Colon (tissue), 2 donors: ENCODE measurements around the gene MICOS13.

Source experiments
- FAIRE-seq: peaks from 2 replicates; lab custom pipeline; 2012; peaks lifted over from hg19 to GRCh38; lab: Jason Lieb, UNC
- donor health status: control.
- donor health status: control.

The MICOS13 gene

DNA sequence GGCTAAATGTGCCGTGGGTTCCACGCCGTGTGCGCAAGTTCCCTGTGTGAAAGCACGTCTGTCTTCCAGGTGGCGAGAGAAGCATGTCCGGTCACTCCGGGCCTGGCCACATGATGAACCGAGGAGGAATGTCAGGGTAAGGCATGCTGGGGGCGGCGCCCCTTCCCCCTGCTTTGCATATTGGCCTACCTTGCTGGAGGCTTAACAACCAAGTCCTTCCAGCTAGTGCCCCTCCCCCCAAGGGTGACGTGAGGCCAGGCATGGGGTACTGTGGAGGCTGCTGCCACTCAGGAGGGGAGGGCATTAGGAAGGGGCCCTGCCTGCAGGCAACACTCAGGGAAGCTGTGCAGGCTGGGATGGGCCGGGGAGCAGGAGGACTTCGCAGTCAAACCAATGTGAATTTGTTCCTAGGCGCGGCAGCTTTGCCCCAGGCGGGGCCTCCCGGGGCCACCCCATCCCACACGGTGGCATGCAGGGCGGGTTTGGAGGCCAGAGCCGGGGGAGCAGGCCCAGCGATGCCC, 12.5 kb downstream of the MICOS13 start:
- FAIRE-seq, result no peak

DNA sequence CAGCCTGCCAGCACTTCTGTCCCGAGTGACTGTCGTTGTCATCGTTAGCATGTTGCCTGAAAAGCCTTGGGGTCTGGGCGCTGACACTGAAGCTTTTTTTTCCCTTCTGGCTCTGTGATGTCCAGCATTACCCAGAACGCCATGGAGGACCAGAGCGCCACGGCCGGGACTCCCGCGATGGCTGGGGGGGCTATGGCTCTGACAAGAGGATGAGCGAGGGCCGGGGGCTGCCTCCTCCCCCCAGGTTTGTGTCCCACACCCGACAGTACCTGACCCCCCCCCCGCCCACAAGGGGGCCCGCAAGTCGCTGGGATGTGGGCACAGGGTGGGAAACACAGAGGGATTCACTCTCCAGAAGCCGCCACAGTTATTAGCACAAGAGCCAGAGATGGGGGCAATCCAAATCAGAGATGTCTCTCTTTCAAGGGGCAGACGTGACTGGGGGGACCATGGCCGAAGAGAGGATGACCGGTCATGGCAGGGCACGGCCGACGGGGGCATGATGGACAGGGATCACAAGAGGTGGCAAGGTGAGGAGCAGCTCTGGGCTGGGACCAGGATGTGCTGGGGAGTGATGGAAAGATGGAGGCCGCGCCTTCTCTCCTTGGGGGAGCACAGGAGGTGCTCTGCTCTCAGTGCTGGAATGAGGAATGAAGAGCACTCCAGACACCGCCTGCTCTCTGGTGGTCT, 13.2 kb downstream of the MICOS13 start:
- FAIRE-seq, result no peak

DNA sequence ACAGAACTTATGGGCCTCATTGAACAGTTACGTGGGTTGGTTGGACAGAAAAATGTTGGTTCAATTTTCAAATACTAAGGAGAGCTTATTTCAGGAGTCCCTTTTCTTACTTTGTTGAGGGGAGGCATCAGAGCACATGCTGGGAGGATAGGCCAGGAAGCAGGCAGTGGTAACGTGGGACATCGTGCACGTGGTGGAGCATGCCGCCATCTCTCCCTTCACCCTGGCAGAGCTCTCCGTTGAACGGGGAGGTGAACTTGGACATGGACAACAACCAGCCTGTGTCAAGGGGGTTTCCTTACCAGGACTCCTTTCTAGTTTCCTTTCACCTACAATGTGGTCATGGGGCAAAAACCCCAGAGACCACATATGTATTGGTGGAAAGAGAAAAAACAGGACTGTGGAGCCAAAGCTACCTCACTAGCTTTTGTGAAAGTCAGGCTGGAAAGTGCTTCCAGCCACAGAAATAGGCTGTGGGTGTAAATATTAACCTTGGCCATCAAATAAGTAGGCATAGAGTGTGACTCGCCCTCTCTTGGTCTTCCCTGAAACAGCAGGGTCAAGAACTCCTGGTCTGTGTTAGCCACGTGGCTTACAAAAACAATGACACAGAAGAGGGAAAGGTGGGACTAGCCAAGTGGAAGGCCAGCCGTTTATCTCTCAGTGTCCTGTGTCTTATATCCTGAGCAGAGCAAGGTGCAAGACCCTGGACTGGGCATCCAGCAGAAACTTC, 14.4 kb downstream of the MICOS13 start:
- FAIRE-seq, result no peak

DNA sequence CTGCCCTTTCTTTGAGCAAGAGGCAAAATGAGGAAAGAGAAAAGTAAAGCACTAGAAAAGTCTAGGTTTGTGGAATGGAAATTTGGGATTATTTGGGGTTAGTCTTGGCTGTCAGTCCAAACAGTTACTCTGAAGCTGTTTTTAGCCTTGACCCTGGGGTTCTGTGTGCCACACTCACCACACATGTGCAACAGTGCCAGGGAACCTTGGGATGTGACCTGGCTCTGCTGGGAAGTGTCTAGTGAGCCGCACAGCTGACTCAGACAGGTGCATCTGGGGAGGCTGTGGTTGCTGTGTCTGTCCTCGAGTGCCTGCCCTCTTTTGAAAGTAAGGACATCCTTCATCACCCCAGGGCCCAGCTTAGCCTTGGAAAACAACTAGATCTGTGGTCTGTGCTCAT, 15.8 kb downstream of the MICOS13 start:
- FAIRE-seq, result no peak

DNA sequence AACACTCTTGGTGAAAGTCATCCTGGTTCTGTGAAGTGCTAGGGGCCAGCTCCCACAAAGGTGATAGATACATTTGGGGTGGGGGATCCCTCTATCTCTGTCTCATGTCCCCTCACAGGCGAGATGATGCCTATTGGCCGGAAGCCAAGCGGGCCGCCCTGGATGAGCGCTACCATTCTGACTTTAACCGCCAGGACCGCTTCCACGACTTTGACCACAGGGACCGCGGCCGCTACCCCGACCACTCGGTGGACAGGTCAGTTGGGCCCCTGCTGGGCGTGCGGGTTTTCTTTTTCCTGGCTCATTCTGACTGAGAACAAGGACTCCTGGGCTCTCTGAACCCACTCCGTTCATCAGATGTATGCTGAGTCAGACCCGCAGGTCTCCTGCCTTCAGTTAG, 16.4 kb downstream of the MICOS13 start:
- FAIRE-seq, result no peak

DNA sequence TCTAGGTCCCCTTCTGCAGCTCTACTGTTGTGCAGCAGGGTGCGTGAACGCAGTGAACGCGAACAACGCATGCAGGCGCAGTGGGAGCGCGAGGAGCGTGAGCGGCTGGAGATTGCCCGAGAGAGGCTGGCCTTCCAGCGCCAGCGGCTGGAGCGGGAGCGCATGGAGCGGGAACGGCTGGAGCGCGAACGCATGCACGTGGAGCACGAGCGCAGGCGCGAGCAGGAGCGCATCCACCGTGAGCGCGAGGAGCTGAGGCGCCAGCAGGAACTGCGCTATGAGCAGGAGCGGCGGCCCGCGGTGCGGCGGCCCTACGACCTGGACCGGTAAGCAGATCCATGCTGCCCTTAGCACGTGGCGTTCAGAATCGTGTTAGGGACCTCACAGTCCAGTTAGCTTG, 18.8 kb downstream of the MICOS13 start:
- FAIRE-seq, result no peak

DNA sequence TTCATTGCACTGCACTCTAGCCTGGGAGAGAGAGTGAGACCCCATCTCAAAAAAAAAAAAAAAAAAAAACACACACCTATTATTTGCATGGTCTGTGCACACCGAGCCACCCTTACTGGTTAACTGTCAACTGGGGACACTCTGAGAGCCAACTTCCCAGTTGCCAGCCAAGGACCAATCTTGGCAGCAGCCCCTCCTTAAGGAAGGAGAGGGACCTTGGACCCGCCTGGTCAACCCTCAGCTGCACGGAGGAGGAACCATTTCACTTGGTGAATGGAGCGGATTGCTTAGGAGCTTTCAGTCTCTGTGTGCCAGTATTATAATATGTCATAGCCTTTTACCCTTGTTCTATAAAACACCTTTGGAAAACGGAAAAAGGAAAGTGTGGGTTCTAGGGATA, 24.9 kb downstream of the MICOS13 start:
- FAIRE-seq, result no peak

DNA sequence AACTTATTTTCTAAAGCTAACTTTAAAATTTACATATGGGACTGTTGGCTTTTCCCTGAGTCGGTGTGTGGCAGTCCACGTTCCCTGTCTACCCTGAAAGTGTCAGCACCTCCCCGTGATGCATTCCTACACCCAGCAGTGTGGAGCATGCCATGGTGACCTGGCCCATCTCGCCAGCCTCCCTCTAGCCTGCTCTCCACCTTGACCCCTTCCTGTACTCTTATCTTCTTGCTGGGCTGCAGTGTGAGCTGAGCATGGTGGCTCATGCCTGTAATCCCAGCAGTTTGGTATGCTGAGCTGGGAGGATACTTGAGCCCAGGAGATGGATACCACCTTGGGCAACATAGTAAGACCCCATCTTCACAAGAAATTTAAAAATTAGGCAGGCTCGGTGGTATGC, 25.4 kb downstream of the MICOS13 start:
- no peak for FAIRE-seq

DNA sequence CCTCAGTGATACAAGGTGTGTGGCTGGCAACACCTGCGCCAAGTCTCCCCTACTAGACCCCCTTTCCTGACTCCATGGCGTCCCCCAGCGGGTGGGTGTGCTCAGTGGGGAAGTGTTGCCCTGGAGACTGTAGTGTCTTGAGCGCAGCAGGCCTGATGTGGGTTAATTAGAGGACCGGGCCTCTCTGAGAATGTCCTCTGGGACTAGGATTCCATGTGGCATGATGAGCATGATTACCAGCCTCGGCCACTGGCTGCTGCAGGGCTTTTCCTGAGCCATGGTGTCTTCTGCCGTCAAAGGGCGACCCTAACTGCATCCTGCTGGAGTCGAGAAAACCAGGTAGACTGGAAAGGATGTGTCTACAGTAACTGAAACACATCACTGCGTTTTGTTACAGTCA, 28.1 kb downstream of the MICOS13 start:
- FAIRE-seq, result no peak

DNA sequence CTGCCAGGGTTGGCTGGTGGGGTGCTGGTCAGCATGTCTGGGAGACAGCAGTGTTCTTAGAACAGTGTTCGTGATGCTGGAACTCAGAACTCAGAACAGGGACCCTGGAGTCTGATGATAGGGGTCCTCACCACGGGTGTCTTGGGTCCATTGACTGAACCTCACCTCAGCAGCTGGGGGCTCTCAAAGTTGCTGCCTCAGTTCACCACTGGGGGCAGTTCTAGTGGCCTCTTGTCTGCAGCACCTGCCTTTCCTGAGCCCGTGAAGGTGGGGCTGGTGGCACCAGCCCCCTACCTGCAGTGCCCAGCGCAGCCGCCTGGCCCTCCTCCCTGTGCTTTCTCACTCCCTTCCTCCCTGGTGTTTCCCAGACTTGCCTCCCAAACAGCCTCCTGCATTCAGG, 29.0 kb downstream of the MICOS13 start:
- FAIRE-seq, result no peak

DNA sequence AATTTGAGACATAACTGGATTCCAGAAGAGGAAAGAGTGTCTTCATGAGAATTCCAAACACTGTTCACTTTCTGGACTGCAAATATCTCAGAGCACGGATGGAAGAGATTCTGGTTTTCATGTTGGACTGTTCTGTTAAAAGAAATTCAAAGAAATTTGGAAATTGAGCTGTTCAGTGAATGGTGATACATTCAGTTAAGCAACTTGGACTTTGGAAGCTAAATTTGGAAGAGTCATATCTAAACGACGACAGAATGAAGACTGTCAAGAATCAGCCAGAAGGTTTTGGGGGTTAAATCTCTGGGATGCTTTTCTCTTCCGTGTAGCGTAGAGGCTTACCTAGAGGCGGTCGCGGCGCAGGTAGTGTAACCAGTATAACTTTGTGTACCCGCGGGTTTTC, 31.9 kb downstream of the MICOS13 start:
- FAIRE-seq, result no peak

DNA sequence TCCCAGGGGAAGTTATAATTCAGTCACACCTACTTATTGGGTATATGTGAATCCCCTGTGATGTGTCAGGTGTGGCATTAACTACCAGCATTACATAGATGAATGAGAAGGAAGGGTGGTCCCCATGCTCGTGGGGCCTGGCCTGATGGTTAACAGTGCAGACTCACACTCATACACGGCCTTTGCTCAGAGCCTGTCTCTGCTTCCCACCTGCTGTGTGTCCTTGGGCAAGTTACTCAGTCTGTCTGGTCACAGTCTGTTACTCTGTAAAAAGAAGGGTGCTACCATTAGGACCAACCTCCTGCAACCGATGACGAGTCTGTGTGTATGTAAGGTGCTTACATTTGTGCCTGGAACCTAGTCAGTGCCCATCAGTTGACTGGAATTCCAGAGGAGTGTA, 33.6 kb downstream of the MICOS13 start:
- no peak for FAIRE-seq

DNA sequence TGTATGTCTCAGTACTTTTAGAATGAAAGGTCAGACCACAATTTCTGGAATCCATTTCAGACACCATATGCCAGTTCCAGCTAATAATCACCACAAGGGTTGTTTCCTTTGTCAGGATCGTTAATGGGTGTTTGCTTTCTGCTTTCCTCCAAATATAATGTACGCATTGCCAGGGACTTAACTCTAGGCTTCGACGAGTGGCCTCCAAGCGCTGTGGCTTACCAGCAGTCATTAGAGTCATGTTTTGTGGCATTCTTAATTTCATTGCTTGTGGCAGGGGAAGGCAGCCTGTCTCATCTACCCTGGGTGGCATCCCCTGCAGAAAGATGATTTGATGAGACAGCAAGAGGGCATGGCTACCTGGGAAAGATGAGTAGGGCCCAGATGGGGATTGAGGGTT, 34.9 kb downstream of the MICOS13 start:
- no peak for FAIRE-seq

DNA sequence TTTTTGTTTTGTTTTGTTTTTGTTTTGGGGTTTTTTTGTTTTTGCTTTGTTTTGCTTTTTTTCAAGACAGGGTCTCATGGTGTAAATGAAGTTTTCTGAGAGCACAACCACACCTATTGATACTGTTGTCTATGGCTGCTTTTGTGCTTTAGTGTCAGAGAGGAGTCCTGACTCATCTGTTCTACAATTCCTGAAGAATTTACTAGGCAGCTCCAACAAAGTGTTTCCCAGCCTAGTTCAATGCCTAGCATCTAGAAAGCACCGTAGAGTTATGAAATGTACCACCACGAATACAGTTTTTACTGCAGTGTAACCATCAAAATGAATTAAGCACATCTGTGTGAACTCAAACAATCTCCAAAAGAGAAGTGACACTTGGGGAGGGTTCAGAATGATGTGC, 36.3 kb downstream of the MICOS13 start:
- no peak for FAIRE-seq

DNA sequence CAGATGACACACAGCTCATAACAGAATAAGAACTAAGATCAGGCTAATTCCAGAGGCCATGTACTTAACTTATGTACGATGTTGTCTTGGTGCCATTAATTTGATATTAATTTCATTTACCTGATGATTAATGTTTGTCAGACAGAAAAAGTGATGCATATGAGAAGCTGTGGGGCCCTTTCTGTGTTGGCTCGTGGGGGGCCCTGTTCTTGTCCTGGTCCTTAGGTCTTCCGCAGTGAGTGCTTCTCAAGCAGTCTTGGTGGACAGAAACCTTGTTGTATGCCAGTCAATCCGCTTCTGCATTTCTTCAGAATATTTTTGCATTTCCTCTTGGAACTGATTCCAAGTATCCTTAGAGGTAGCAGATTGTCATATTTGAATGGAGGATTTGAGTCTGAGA, 37.3 kb downstream of the MICOS13 start:
- FAIRE-seq, result no peak

DNA sequence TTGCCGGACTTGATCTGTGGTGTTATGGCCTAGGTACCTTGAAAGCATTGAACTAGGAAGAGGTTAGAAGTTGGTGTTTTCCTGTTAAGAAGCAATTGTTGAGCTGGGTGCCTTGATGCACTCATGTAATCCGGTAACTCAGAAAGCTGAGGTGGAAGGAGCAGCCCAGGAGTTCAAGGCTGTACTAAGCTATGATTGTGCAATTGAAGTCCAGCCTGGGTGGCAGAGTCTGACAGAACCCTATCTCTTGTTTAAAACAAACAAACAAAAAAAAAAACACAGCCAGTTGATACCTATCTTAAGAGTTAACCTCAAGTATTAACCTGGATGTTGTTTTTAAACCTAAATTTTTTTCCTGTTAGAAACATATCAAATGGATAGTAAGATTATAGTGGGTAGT, 38.1 kb downstream of the MICOS13 start:
- FAIRE-seq, result no peak

DNA sequence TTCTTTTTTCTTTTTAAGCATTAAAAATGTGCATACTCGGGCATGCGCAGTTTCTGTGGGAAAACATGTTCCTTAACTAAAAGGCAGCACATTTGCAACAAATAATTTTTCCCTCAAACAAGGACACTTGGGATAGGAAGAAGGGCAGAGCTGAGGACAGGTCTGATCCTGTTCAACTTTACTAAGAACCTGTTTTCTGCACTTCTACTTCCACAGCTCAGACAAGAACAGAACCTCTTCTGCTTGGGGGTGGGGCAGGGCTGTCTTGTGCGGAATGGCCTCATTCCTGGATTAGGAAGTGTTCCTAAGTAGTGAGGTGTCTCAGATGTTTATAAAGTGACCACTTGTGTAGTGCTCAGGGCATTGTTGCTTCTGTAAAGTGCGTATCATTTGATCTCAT, 39.1 kb downstream of the MICOS13 start:
- FAIRE-seq, result no peak

DNA sequence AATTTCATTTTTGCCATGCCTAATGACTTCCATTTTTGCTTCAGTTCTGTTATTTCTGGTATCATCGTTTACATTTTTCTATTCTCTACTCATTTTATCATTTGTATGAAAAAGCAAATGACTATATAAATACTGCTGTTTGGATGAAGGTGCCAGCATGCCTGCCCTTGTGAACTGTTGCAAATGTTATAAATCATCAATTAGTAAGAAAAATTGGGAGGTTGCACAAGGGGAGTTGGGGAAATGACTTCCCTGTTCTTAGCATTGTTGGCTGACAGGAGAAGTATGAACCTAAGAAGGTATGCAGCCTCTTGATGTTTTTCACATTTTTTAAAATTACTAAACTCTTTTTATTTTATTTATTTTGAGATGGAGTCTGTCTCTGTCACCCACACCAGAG, 42.3 kb downstream of the MICOS13 start:
- FAIRE-seq, result no peak

DNA sequence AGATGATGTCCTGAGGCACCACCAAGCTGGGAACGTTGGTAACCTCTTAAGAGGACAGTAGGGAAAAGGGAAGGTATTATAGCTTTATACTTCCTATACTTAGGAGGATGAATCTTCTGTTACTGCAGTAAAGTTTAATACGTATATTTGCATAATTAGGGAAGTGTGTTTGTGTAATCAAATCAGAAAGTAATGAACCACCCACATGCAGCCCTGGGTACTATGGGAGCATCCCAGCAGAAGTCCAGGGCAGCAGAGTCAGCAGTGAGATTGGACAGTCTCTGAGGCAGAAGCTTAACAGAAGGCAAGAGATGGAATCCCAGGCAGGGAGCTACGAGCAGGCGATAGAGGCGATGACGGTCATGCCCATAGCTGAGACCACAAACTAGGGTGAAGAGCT, 44.9 kb downstream of the MICOS13 start:
- no peak for FAIRE-seq

DNA sequence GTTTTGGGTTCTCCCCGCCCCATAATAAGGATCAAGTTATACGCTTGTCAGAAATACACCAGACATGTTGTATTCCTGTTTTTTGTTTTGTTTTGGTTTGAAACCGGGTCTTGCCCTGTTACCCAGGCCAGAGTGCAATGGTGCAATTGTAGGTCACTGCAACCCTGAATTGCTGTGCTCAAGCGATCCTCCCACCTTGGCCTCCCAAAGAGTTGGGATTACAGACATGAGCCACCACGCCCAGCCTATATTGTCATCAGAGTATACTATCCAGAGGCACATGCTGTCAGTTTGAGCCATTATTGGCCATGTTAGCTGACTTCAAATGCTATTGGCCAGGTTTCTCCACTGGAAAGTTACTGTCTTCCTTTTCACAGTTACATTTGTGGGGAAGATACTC, 47.7 kb downstream of the MICOS13 start:
- FAIRE-seq, result no peak

DNA sequence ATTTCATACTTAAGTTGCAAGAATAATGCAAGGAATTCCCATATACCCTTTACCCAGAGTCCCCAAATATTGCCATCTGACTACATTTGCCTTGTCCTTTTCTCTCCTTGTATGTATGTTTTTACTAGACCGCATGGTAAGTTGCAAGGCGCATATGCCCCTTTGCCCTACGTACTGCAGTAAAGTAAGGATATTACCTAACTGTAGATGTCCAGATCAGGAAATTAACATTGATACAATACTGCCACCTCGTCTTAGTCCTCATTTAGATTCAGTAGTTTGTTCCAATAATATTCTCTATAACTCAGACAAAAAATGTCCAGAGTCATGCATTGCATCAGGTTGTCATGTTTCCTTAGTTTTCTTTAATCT, 48.1 kb downstream of the MICOS13 start:
- FAIRE-seq, result no peak

DNA sequence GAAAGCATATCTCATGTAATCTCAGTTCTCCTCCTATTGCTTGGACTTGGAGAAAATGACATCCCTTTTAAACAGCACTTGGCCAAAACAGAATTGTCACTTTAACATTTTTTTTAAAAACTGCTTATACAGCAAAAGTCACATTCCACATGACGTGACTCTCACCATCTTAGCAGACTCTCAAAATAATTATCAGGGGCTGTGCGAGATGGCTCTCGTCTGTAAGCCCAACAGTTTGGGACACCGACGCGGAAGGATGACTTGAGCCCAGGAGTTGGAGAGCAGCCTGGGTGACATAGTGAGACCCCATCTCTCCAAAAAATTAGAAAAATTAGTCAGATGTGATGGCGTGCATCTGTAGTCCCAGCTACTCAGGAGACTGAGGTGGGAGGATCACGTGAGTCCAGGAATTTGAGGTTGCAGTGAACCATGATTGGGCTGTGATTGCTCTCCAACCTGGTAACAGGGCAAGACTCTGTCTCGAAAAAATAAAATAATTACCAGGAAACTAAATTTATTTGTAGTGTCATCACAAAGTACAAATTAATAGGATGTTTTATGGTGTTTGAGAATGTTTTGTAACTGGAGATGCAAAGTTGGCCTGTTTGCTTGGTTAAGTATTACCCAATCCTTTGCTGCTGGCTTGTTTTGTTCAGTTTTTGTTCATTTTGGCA, 48.6 kb downstream of the MICOS13 start:
- FAIRE-seq, result no peak

DNA sequence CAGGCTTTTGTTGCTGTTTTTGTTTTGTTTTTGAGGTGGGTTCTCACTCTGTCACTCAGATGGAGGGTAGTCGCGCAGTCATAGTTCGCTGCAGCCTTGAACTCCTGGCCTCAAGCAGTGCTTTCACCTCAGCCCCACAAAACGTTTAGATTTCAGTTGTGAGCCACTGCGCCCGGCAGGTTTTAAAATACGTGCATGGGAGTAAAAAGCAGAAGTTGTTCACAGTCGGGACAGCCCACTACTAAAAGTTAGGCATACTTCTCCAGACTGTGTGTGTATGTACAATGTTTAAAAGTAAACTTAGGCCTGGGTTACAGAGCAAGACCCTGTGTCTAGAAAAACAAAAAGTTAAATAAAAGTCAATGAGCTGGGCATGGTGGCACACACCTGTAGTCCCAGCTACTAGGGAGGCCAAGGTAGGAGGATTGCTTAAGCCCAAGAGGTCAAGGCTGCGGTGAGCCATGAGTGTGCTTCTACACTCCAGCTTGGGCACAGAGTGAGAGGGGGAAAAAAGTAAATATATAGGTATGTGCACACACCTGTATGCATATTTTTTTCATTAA, 51.3 kb downstream of the MICOS13 start:
- no peak for FAIRE-seq
